Pancreas (tissue), 10 donors: Measurements from ENCODE around the gene KCNB1. TPM values are rescaled to one million over a fixed set of nuclear protein-coding genes. Genes with fewer than 3 reads are reported as not detected.

Source experiments
- ATAC-seq, 4 donors: fragments of 200-7000 bp; cut with Tn5 transposase; one replicate each; pipeline versions ENCODE4 v1.8.0 to v1.9.1; 2020; ENCODE audit warnings: mild to moderate bottlenecking in 4 of 4, moderate library complexity in 4 of 4
- DNase-seq, 6 donors: peaks; one replicate each; pipeline ENCODE4 v3.0.0-alpha.2; 2020
- FAIRE-seq: peaks from 2 replicates; lab custom pipeline; 2012; peaks lifted over from hg19 to GRCh38; lab: Jason Lieb, UNC
- H3K27ac ChIP-seq, 4 donors: fragments of 200-600 bp; sonication (generic); 1 replicate in 3 of 4; 2 replicates in 1 of 4; pipeline versions ENCODE4 v1.5.0 to v1.8.0; 2020
- H3K27me3 ChIP-seq, 4 donors: fragments of 200-600 bp; one replicate each; pipeline ENCODE4 v1.8.0; 2021
- H3K36me3 ChIP-seq, 3 donors: fragments of 200-600 bp; sonication (generic) in 1 of 3; one replicate each; pipeline versions ENCODE4 v1.5.0 to v1.8.0; 2020 to 2021
- H3K4me1 ChIP-seq, 3 donors: fragments of 200-600 bp; one replicate each; pipeline ENCODE4 v1.8.0; 2021
- H3K4me3 ChIP-seq, 4 donors: fragments of 200-600 bp; sonication (generic) in 2 of 4; one replicate each; pipeline versions ENCODE4 v1.5.0 to v1.8.0; 2020 to 2021
- H3K9me3 ChIP-seq, 4 donors: fragments of 200-600 bp; one replicate each; pipeline ENCODE4 v1.8.0; 2021
- CTCF ChIP-seq, 4 donors: fragments of 200-600 bp; sonication (generic) in 3 of 4; IDR thresholded peaks; one replicate each; pipeline versions ENCODE4 v1.5.0 to v1.8.0; 2021; ENCODE audit warnings: antibody characterized with exemption in 4 of 4
- WGBS, 2 donors: extraction: QIAGEN DNeasy Blood & Tissue Kit; methylation state at CpG; one replicate each; pipeline ENCODE4 v1.1.7; 2013; 5-methylcytosine and 5-hydroxymethylcytosine counted together
- intact Hi-C, 3 donors: fragments of 100-400 bp; cut with DNase I; formaldehyde crosslinking; loops; one replicate each; pipeline versions ENCODE4 v1.11.1 to v1.14.2; 2022
- polyA plus RNA-seq, 2 donors: library from polyadenylated mRNA; stranded (reverse); fragments of 200-250 nt; gene quantifications; one replicate each; pipeline ENCODE4 v1.2.3, GENCODE V29; 2013
- total RNA-seq, 6 donors: library from RNA; stranded (reverse); fragmentation: NEBNext Ultra II Directional in 4 of 6; extraction: Animal tissue kit (Norgen Biotek cat#: 25700) in 4 of 6; gene quantifications; one replicate each; pipeline versions ENCODE4 v1.2.1 to v1.2.4, GENCODE V29; 2021 to 2023
- donor health status: healthy with polysubstance abuse.
- donor health status: DM: no; HTN: no; CAD: no; lungs with moderate emphysema.
- donor health status: DM: no; HTN: no; CAD: no.
- donor health status: control.
- donor health status: control.
- donor health status: Bipolar disorder and iron deficiency.
- donor health status: DM: yes; HTN: yes; CAD: no.
- donor health status: DM: no; HTN: no; CAD: no.
- donor health status: DM: no; HTN: no; CAD: no.
- donor health status: DM: yes; HTN: yes; CAD: no.

KCNB1 gene
- total and polyA plus RNA-seq, 8 donors: 0.28 to 2.5 (median 0.31) TPM

DNA sequence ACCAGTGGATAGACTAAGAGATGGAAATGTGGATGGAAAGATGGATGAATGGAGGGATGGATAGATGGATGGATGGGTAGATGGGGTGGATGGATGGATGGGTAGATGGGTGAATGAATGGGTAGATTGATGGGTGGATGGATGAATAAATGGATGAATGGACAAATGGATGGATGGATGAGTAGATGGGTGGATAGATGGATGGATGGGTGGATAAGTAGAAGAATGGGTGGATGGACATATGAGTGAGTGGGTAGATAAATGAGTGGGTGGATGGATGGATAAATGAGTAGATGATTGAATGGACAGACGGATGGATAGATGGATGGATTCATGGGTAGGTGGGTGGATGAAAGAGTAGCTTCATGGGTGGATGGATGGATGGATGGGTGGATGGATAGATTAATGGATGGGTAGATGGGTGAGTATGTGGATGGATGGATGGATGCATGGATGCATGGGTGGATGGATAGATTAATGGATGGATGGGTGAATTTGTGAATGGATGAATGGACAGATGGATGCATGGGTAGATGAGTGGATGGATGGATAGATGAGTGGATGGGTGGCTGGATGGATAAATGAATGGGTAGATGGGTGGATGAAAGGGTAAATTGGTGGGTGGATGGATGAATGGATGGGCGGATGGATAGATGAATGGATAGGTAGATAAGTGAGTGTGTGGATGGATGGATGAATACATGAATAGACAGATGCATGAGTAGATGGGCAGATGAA, 29.5 kb upstream of the KCNB1 start:
- no peak overlapping the region for H3K4me3 ChIP-seq
- no peaks in the 10 kb centered on the region for H3K4me1 ChIP-seq
- H3K27me3 ChIP-seq: no peaks in the 10 kb centered on the region
- H3K27ac ChIP-seq: no peak overlapping the region
- no peak for TF ChIP-seq CTCF (IDR thresholded peaks at IDR 0.05)
- ATAC-seq (no peak), FAIRE-seq (no peak), DNase-seq (no peak)
- H3K36me3 ChIP-seq: no peaks in the 10 kb centered on the region
- 61 to 68% methylated on average over 2 of the region's 2 CpGs for WGBS, 2 donors
- intact Hi-C loops: loop anchor here in 1 of 3 donors (10.0 kb wide), 1 partner anchor 177 kb away; no protein-coding TSS in a partner anchor
- H3K9me3 ChIP-seq: no peaks in the 10 kb centered on the region

- H3K4me3 ChIP-seq: no peak overlapping the region
- WGBS, 2 donors: 42 to 58% methylated on average over 12 of the region's 12 CpGs
- H3K27me3 ChIP-seq: no peaks in the 10 kb centered on the region
- no peaks in the 10 kb centered on the region for H3K9me3 ChIP-seq
- ATAC-seq (peak in 3 of 4 donors; percentile 29 to 46 (median 46)), FAIRE-seq (no peak), DNase-seq (peak in 3 of 6 donors; percentile 20 to 33 (median 23))
- no peaks in the 10 kb centered on the region for H3K36me3 ChIP-seq
- H3K4me1 ChIP-seq: no peaks in the 10 kb centered on the region
- no peak overlapping the region for H3K27ac ChIP-seq
- intact Hi-C loops: loop anchor here in 1 of 3 donors (10.0 kb wide), 1 partner anchor 176 kb away; no protein-coding TSS in a partner anchor
- TF ChIP-seq CTCF (IDR thresholded peaks at IDR 0.05): no peak
Observed at GRCh38 chr20:49510562-49511122, 28.2 kb upstream of the KCNB1 start.

- DNase-seq: no peak
- Histone ChIP-seq H3K4me1 (no peaks in the 10 kb centered on the region), H3K36me3 (no peaks in the 10 kb centered on the region), H3K27ac (no peak overlapping the region), H3K9me3 (no peaks in the 10 kb centered on the region), H3K27me3 (no peaks in the 10 kb centered on the region), H3K4me3 (no peak overlapping the region)
- no peak for FAIRE-seq
- peak in 3 of 4 donors; percentile 43 to 72 (median 65) for ATAC-seq
- peak in 2 of 4 donors; percentile 27 for TF ChIP-seq CTCF (IDR thresholded peaks at IDR 0.05)
- WGBS, 2 donors: 39 to 50% methylated on average over 14 of the region's 14 CpGs
- intact Hi-C loops: loop anchor here in 1 of 3 donors (5.0 kb wide), 1 partner anchor 176 kb away; no protein-coding TSS in a partner anchor
Observed at GRCh38 chr20:49508435-49509199, 26.1 kb upstream of the KCNB1 start.

DNA sequence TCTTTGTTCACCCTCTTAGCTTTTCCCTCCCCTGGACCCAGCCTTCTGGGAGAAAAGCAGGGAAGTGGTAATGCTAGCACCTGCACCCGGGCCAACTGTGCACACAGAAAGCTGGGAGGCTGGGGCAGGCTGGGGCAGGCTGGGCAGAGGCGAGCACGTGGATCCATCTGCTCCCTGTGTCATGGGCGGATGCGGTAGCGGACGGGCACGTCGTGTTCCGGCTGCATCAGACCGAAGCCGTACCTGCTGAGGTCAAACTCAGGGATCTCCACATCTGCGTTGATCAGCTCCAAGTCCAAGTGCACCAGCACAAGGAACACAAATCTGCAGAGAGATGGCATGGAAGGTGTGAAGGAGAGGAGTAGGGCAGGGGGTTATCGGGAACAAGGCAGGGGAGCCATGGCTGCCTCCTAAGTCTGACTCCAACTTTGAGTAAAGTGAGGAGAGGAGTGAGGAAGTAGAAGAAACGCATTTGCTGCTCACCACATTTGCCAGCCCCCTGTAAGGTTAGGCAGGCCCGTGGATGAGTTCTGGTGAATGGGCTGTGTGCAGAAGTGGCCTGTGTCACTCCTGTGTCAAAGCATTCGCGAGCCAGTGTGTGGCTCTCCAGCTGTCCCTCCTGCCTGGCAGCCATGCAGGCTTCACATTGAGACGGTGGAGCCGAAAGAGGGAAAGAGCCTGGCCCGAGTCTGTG, 25.4 kb upstream of the KCNB1 start:
- H3K9me3 ChIP-seq: no peaks in the 10 kb centered on the region
- ATAC-seq: peak in 1 of 4 donors; percentile 8
- intact Hi-C loops: loop anchor here in 1 of 3 donors (5.0 kb wide), 1 partner anchor 176 kb away; no protein-coding TSS in a partner anchor
- H3K27me3 ChIP-seq: no peaks in the 10 kb centered on the region
- no peak overlapping the region for H3K4me3 ChIP-seq
- no peaks in the 10 kb centered on the region for H3K4me1 ChIP-seq
- H3K27ac ChIP-seq: no peak overlapping the region
- DNase-seq: no peak
- 58 to 67% methylated on average over 21 of the region's 21 CpGs for WGBS, 2 donors
- TF ChIP-seq CTCF (IDR thresholded peaks at IDR 0.05): no peak
- FAIRE-seq: no peak
- H3K36me3 ChIP-seq: no peaks in the 10 kb centered on the region
